G401.6 (cell line): ENCODE data around the gene TLR8.

Experiments
- FAIRE-seq: peaks from 2 replicates; lab custom pipeline; 2012; peaks lifted over from hg19 to GRCh38; lab: Jason Lieb, UNC

The TLR8 gene

DNA sequence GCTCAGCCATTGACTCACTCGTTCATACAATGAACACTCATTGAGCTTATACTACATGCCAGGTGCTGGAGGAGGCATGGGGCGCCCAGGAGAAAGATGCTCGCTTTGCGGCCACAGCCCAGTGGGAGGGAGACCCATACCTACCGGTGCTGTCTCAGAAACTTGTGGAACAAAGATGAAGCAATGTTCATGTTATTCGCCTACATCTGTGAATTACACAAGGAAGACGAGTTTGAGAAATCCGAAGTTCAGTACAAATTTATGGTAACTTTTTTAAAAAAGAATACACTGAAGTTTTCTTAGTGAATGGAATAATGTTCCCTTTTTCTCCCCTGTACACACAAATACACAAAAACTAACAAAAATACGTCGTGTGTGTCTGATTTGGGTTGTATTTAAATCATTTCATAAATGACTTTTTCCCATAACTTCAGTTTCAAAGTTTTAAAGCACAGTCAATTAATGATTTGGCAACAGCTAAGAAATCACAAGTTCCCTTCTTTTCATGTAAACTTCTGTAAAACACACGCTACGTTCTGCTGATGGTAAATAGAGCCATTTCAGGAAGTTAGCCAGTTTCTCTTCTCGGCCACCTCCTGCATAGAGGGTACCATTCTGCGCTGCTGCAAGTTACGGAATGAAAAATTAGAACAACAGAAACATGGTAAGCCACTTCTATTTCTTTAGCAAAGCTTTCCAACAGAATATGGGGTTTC lies at the start of gene TLR8:
TLR8 (plus strand) TSS at position 575 of the 716 bp plus-strand sequence; CDS start at position 662, 87 bp downstream.
- no peak for FAIRE-seq

GRCh38 chrX:12865359-12865758 lies 41.1 kb upstream of the TLR8 start:
- FAIRE-seq: no peak

DNA sequence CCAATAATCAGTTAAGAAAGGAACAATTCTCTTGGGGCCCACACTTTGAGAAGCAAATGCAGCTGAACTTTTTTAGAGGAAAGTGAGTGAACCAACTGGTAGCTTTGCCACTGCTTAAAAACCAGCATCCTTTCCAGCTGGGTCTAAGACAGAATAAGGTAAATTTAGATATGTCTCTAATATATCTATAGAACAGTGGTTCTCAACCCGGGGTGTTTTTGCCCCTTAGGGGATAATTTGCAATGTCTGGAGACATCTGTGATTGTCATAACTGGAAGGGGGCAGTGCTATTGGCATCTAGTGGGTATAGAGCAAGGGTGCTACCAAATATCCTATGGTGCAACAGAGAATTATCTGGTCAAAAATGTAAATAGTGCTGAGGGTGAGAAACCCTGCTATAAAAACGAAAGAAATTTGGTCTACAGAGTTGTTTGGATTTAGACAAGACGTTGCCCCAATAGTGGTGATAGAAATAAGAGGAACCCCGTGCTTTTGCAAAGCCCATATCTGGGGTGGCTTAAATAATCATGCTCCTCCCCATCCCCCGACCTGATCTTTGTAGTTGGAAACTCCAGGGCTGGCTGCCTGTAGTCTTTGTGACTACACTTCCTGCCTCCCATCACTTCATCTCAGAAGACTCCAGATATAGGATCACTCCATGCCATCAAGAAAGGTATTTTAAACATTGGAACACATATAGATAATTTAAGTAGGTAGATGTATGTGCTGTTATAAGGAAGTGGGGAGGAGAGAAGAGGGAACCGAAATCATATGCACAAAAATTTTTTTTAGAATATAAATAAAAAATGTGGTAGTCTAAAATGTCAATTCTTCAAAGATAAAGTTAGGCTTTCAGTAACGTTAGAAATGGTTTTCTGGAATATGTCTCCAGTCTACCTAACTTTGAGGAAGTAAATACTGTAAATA lies 39.7 kb upstream of the TLR8 start, which contains the start of gene TLR7:
TLR7 (plus strand) TSS at position 622 of the 927 bp plus-strand sequence. CDS start 507 bp downstream, outside the sequence.
- FAIRE-seq: no peak

DNA sequence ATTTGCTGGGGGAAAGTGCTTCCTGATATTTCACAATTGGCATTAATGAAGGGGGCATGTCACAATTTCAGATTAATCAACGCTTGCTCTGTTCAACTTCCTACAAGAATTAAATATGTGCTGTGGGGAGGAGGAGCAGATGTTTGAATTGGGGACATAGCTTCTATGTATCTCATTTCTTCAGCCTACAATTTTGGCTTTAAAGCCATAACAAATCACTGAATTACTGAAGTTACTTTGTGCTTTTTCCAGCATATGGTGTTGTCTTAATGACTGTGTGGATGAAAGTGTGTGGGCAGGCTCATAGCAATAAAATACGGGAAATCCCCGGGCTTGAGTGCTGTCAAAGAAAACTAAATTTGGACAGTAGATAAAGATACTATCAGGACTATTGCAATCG lies 38.7 kb upstream of the TLR8 start:
- no peak for FAIRE-seq

DNA sequence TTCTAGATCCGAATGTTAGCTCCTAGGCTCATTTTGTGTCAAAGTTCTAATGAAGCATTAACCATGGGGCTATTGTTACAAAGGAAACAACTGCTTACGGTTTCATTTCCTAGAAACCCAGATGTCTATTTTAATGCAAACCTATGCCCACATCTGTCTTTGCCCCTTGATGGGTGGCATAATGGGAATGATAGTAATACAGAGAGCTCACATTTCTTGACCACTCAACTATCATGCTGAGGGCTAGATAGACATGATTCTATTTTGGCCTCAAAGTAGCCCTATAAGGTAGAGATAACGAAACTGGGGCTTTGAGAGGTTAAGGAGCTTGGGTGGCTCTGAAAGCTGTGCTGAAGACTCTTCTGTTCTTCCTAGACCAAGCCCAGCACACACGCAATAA lies 37.7 kb upstream of the TLR8 start:
- no peak for FAIRE-seq

- FAIRE-seq: no peak
These were observed 35.2 kb upstream of the TLR8 start for GRCh38 chrX:12871257-12871656.

GRCh38 chrX:12872741-12873140 lies 33.7 kb upstream of the TLR8 start:
- no peak for FAIRE-seq

DNA sequence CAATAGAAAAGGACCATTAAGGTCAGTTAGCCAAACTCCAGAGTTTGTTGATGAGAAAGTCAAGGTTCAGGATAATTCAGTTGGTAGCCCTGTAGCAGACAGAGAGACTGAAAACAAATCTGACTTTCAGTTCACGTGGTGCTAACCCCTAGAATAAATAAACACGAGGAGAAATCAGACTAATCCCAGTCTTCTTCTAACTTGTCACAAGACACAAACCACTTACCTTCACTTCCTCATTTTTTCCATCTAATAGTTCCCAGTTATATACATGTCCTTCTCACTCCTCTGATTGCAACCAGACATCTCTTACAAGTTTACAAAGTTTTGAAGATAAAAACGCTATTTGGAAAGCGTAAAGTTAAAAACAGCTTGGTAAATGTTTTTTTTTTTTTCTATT lies 31.8 kb upstream of the TLR8 start:
- no peak for FAIRE-seq

DNA sequence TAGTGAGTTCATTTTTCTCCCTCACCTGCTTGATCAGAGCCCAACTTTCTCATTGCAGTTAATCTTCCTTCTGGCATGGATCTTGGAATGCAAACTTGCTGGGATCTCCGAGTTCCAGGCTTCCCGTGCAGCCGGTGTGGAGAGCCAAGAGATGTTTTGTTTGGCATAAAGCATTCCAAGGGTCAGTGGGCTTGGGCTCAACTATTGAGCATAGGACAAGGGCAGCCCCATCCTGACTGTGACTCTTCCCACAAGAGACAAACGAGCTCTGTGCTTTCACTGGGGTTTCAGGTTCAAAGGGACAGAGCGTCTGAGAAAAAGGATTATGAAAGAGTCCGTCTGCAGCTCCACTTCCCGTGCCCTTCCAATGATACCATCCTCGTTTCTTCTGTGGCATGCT lies 29.0 kb upstream of the TLR8 start:
- FAIRE-seq: no peak

GRCh38 chrX:12878536-12878935 lies 27.9 kb upstream of the TLR8 start:
- FAIRE-seq: no peak

DNA sequence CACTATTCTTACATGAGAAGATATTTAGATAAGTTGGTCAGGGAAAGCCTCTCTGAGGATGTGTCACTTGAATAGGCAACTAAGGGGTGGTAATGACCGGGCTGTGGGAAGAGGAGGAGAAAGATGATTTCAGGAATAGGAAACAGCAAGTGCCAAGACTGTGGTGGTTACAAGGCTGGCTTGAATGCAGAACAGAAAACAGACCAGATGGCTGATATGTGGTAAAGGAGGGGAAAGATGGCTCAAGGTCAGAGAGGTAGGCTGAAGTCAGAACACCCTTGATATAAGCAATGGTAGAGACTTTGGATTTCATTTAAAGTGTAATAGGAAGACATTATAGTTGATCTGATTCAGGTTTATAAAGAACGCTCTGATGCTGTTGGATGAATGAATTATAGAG lies 24.5 kb upstream of the TLR8 start:
- no peak for FAIRE-seq

GRCh38 chrX:12885508-12885907 lies 20.9 kb upstream of the TLR8 start:
- no peak for FAIRE-seq

GRCh38 chrX:12886545-12886944 lies 19.9 kb upstream of the TLR8 start:
- FAIRE-seq: no peak

DNA sequence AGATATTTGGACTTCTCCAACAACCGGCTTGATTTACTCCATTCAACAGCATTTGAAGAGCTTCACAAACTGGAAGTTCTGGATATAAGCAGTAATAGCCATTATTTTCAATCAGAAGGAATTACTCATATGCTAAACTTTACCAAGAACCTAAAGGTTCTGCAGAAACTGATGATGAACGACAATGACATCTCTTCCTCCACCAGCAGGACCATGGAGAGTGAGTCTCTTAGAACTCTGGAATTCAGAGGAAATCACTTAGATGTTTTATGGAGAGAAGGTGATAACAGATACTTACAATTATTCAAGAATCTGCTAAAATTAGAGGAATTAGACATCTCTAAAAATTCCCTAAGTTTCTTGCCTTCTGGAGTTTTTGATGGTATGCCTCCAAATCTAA lies 19.3 kb upstream of the TLR8 start:
- FAIRE-seq: no peak

DNA sequence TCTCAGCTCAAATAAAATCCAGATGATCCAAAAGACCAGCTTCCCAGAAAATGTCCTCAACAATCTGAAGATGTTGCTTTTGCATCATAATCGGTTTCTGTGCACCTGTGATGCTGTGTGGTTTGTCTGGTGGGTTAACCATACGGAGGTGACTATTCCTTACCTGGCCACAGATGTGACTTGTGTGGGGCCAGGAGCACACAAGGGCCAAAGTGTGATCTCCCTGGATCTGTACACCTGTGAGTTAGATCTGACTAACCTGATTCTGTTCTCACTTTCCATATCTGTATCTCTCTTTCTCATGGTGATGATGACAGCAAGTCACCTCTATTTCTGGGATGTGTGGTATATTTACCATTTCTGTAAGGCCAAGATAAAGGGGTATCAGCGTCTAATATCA lies 18.7 kb upstream of the TLR8 start:
- no peak for FAIRE-seq

GRCh38 chrX:12890467-12890866 lies 16.0 kb upstream of the TLR8 start:
- FAIRE-seq: no peak

GRCh38 chrX:12891171-12891570 lies 15.2 kb upstream of the TLR8 start:
- no peak for FAIRE-seq

GRCh38 chrX:12891915-12892506 lies 14.4 kb upstream of the TLR8 start:
- no peak for FAIRE-seq

DNA sequence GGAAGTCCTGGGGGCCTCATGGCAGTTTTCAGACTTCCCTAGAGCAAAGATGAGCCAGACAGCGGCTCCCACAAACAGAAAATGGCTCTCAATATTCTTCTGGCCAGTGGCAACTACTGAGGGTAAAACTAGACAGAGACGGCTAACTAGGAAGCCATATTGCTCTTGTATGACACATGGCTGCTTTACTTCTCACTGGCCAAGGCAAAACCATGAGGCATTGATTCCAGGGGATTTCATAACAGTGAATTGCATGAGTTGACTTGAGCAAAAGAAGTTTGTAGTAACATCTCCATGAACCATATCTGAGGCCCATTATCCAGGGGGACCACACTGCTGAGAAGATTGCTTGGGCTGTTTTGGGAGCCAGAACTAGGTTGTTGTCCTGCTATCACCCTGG lies 13.7 kb upstream of the TLR8 start:
- no peak for FAIRE-seq

GRCh38 chrX:12894074-12895030 lies 12.1 kb upstream of the TLR8 start:
- no peak for FAIRE-seq

- no peak for FAIRE-seq
These were observed 10.6 kb upstream of the TLR8 start for GRCh38 chrX:12895866-12896265.

- no peak for FAIRE-seq
These were observed 9.5 kb upstream of the TLR8 start for GRCh38 chrX:12896935-12897334.
